Cardiac muscle cell (in vitro differentiated cells and primary cell): ENCODE results near the gene GLRA3. TPM values are rescaled to one million over a fixed set of nuclear protein-coding genes. Genes with fewer than 3 reads are reported as not detected.

Source experiments
- DNase-seq, 2 donors: peaks; one replicate each; pipeline versions ENCODE4 v3.0.0 to v3.0.0-alpha.2; 2010 to 2017; ENCODE audit warnings: low read depth in 1 of 2, low spot score in 1 of 2
- H3K27ac ChIP-seq: fragments of 200-600 bp; sonication (generic); 2 replicates; pipeline ENCODE4 v1.5.1; 2016
- H3K27me3 ChIP-seq: fragments of 200-600 bp; sonication (generic); 2 replicates; pipeline ENCODE4 v1.6.0; 2016; ENCODE audit warnings: control low read depth
- H3K36me3 ChIP-seq: fragments of 200-600 bp; sonication (generic); 2 replicates; pipeline ENCODE4 v1.5.1; 2016; ENCODE audit warnings: control low read depth
- H3K4me1 ChIP-seq: fragments of 200-600 bp; sonication (generic); 2 replicates; pipeline ENCODE4 v1.8.1; 2017; ENCODE audit warnings: low read depth, mild to moderate bottlenecking, mixed run types
- H3K4me3 ChIP-seq: fragments of 200-600 bp; sonication (generic); 2 replicates; pipeline ENCODE4 v1.5.1; 2016; ENCODE audit warnings: mild to moderate bottlenecking
- H3K9me3 ChIP-seq: fragments of 200-600 bp; sonication (generic); 2 replicates; pipeline ENCODE4 v1.5.1; 2017; ENCODE audit warnings: low read depth, mild to moderate bottlenecking, control low read depth
- CTCF ChIP-seq: IDR thresholded peaks from 2 replicates; pipeline ENCODE4 v1.5.1; 2012; ENCODE audit warnings: low read depth, mild to moderate bottlenecking, low read length
- polyA plus RNA-seq: library from polyadenylated mRNA; unstranded; fragments of >200 nt; fragmentation: Nextera tagmentation; extraction: Ambion mirVana; gene quantifications from 2 replicates; pipeline ENCODE4 v1.2.1, GENCODE V29; 2016
- total RNA-seq: library from RNA; depleted of rRNA; stranded (reverse); fragments of >200 nt; gene quantifications from 2 replicates; pipeline ENCODE4 v1.2.3, GENCODE V29; 2016

Gene GLRA3
- total and polyA plus RNA-seq, 2 experiments from 2014 or later, result not detected

GRCh38 chr4:174598800-174599199 lies 230.2 kb downstream of the GLRA3 start:
- no peaks in the 10 kb centered on the region for H3K4me1 ChIP-seq
- H3K27me3 ChIP-seq, result no peaks in the 10 kb centered on the region
- no peaks in the 10 kb centered on the region for H3K9me3 ChIP-seq
- no peak overlapping the region for H3K4me3 ChIP-seq
- H3K27ac ChIP-seq, result no peak overlapping the region
- no peaks in the 10 kb centered on the region for H3K36me3 ChIP-seq
- TF ChIP-seq CTCF, result no peak
- DNase-seq, result no peak

- H3K27me3 ChIP-seq, result no peaks in the 10 kb centered on the region
- no peaks in the 10 kb centered on the region for H3K9me3 ChIP-seq
- H3K27ac ChIP-seq, result no peak overlapping the region
- no peak for DNase-seq
- TF ChIP-seq CTCF, result no peak
- H3K4me1 ChIP-seq, result no peaks in the 10 kb centered on the region
- no peaks in the 10 kb centered on the region for H3K36me3 ChIP-seq
- no peak overlapping the region for H3K4me3 ChIP-seq
Measured at GRCh38 chr4:174596513-174596912, 232.5 kb downstream of the GLRA3 start.

- no peaks in the 10 kb centered on the region for H3K9me3 ChIP-seq
- no peaks in the 10 kb centered on the region for H3K4me1 ChIP-seq
- no peaks in the 10 kb centered on the region for H3K36me3 ChIP-seq
- H3K27ac ChIP-seq, result no peak overlapping the region
- DNase-seq, result no peak
- no peak overlapping the region for H3K4me3 ChIP-seq
- TF ChIP-seq CTCF, result no peak
- H3K27me3 ChIP-seq, result no peaks in the 10 kb centered on the region
Measured at GRCh38 chr4:174595141-174595929, 233.7 kb downstream of the GLRA3 start.

- H3K27me3 ChIP-seq, result no peaks in the 10 kb centered on the region
- no peaks in the 10 kb centered on the region for H3K4me1 ChIP-seq
- no peak overlapping the region for H3K4me3 ChIP-seq
- no peak overlapping the region for H3K27ac ChIP-seq
- H3K9me3 ChIP-seq, result no peaks in the 10 kb centered on the region
- no peaks in the 10 kb centered on the region for H3K36me3 ChIP-seq
- no peak for DNase-seq
- TF ChIP-seq CTCF, result no peak
Measured at GRCh38 chr4:174593701-174594100, 235.3 kb downstream of the GLRA3 start.

- Histone ChIP-seq H3K4me1 (no peaks in the 10 kb centered on the region), H3K27ac (no peak overlapping the region), H3K4me3 (no peak overlapping the region), H3K36me3 (no peaks in the 10 kb centered on the region), H3K27me3 (no peaks in the 10 kb centered on the region), H3K9me3 (no peaks in the 10 kb centered on the region)
- peak; percentile 21 to 52 for DNase-seq
- no peak for TF ChIP-seq CTCF
Measured at GRCh38 chr4:174592985-174593335, 236.1 kb downstream of the GLRA3 start.
